Activated CD8-positive, alpha-beta memory T cell treated with anti-CD3 and anti-CD28 coated beads for 24 hours (primary cell): ENCODE results near the gene ATXN7L1.
"Not testable (repeated sequence)": the region's sequence is repeated elsewhere in the genome, so short reads cannot be mapped to it uniquely, and the experiment has no call there.

ENCODE experiments used
- DNase-seq: peaks from one replicate; pipeline ENCODE4 v3.0.0-alpha.2; 2020

ATXN7L1 gene

GRCh38 chr7:105697753-105698152 is 178.6 kb downstream of the ATXN7L1 start:
- no peak for DNase-seq

- DNase-seq: not testable (repeated sequence)
Measured at GRCh38 chr7:105697169-105697568, 179.2 kb downstream of the ATXN7L1 start.

GRCh38 chr7:105693576-105693975 is 182.8 kb downstream of the ATXN7L1 start:
- DNase-seq: no peak

- DNase-seq: peak; percentile 70
Measured at GRCh38 chr7:105691680-105692564, 184.5 kb downstream of the ATXN7L1 start.

- DNase-seq: peak; percentile 66
Measured at GRCh38 chr7:105691082-105691679, 185.2 kb downstream of the ATXN7L1 start.

- no peak for DNase-seq
Measured at GRCh38 chr7:105690325-105690945, 186.0 kb downstream of the ATXN7L1 start.

GRCh38 chr7:105689067-105689819 is 187.2 kb downstream of the ATXN7L1 start:
- no peak for DNase-seq

GRCh38 chr7:105688617-105689016 is 187.8 kb downstream of the ATXN7L1 start:
- DNase-seq: no peak

- no peak for DNase-seq
Measured at GRCh38 chr7:105685161-105685560, 191.2 kb downstream of the ATXN7L1 start.

- no peak for DNase-seq
Measured at GRCh38 chr7:105682341-105683060, 193.9 kb downstream of the ATXN7L1 start.

GRCh38 chr7:105680505-105681187 is 195.8 kb downstream of the ATXN7L1 start:
- no peak for DNase-seq

- DNase-seq: peak; percentile 67
Measured at GRCh38 chr7:105678811-105679495, 197.4 kb downstream of the ATXN7L1 start.

- peak; percentile 70 for DNase-seq
Measured at GRCh38 chr7:105677817-105678573, 198.4 kb downstream of the ATXN7L1 start.

- no peak for DNase-seq
Measured at GRCh38 chr7:105677410-105677730, 199.0 kb downstream of the ATXN7L1 start.

- peak; percentile 80 for DNase-seq
Measured at GRCh38 chr7:105675934-105676371, 200.4 kb downstream of the ATXN7L1 start.

- DNase-seq: no peak
Measured at GRCh38 chr7:105674200-105674920, 202.0 kb downstream of the ATXN7L1 start.

GRCh38 chr7:105673367-105674084 is 202.9 kb downstream of the ATXN7L1 start:
- DNase-seq: no peak

- no peak for DNase-seq
Measured at GRCh38 chr7:105672801-105673200, 203.6 kb downstream of the ATXN7L1 start.

GRCh38 chr7:105666324-105666723 is 210.1 kb downstream of the ATXN7L1 start:
- no peak for DNase-seq
